ENCODE results near the gene IDH2.

GRCh38 chr15:90044191-90044590, 58.1 kb downstream of the IDH2 start:
- TF ChIP-seq EZH2 (IDR thresholded peaks at IDR 0.05) (no peak), FOXP2 (optimal IDR thresholded peaks at IDR 0.05; ENCODE audit: control extremely low read depth, extremely low read length, insufficient read depth) (no peak)
